HG02870 (cell line): Measurements from ENCODE around the gene EPC2.
"Not testable (repeated sequence)": the region's sequence is repeated elsewhere in the genome, so short reads cannot be mapped to it uniquely, and the experiment has no call there.

ENCODE experiments used
- ATAC-seq: cut with Tn5 transposase; IDR thresholded peaks from one replicate; pipeline ENCODE4 v1.9.1; 2021; ENCODE audit warnings: mild to moderate bottlenecking, moderate library complexity; ENCODE audit not compliant: unreplicated experiment

Gene EPC2

GRCh38 chr2:148721991-148722777 is 77.6 kb downstream of the EPC2 start:
- no peak for ATAC-seq

DNA sequence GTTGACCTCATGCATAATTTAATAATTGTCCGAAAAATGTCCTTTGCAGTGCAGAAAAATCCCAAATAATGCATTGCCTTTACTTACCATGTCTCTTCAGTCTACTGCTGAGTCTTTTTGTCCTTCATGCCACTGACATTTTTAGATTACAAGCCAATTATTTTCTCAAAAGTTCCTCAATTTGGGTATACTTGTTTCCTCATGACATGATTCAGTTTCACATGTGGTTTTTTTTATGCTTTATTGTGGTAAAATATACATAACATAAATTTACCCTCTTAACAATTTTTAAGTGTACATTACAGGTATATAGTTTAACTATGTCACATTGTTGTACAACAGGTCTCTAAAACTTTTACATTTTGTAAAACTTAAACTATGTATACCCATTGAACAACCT is 81.0 kb downstream of the EPC2 start:
- no peak for ATAC-seq

DNA sequence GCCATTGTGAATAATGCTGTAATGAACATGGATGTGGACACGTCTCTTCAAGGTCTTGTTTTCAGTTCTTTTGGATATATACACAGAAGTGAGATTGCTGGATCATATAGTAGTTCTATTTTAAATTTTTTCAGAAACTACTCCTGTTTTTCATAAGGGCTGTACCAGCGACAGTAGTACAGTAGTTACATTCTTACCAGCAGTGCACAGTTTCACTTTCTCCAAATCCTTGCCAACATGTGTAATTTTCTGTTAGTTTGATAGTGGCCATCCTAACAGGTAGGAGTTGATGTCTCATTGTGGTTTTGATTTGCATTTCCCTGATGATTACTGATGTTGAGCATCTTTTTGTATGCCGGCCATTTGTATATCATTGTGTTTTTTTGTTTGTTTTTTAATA is 81.7 kb downstream of the EPC2 start:
- ATAC-seq: no peak

- ATAC-seq: no peak
Measured at GRCh38 chr2:148730085-148730484, 85.5 kb downstream of the EPC2 start.

DNA sequence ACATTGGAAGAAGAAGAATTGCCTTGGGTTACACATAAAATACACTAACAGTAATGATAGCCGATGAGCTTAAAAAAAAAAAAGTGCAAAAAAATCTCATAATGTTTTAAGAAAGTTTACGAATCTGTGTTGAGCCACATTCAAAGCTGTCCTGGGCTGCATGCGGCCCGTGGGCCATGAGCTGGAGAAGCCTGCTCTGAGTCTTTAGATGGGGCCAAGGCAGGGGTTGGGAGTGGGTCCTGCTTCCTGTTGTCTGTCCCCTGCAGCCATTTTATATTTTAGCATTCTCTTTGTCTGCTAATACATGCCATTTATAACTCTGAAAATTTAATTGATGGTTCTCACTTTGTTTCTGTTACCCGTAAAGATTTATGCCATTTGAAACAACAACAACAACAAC is 93.2 kb downstream of the EPC2 start:
- no peak for ATAC-seq

DNA sequence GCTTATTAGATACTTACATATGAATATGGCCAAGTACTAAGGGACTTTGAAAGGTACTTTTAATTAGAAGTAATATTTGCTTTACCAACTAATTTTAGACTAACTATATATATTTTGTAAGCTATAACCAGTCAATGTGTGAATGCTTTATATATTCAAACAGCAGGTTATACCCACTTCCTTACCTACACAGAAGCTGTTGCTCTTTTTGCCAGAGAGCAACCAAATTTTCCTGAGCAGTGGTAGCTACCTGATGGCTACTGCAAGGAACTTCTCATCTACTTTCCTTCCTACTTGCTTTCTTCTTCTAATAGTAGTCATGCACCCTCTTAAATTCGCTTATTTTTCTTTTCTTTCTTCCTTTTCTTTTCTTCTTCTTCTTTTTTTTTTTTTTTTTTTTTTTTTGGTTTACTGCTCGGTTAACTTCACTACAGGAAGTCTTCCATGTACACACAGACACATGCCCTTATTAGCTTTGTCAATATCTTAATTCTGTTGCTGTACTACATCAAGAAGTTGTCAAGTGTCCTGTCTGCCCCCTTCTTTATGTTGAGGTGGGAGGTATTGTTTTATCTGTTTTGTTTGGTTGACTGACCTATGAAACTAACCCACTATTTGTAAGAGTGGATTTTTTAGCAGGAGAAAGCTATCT is 95.0 kb downstream of the EPC2 start:
- no peak for ATAC-seq

GRCh38 chr2:148742373-148742772 is 97.8 kb downstream of the EPC2 start:
- ATAC-seq: no peak

DNA sequence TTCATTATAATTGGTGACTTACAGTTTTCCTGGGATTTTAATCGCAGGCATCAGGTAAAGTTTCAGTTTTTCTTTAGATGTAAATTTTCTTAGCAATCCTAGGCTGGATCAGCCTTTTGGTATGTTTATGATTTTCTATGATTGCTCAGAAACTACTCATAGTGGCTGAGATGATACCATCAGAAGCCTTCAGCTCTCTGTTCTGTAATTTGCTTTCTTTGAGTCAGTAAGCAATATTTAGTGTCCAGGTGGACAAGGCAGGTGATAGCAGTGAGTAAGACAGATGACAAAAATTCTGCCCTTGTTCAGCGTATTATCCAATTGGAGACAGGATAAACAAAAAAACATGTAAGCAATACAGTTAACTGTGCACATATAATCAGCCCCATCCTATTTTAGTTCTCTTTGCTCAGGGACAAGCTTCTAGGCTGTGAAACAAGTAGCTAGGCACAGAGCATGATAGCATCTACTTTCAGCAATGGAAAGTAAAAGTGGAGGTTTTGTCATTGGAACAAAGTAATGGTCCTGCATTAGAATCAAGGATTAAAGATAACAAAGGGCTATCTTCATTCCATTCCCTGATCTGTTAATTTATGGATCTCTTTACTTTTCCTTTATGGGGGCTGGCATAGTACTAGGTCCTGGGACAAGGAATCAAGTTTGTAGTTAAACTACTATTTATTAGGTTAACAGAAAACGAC is 100.8 kb downstream of the EPC2 start:
- ATAC-seq: no peak

- ATAC-seq: no peak
Measured at GRCh38 chr2:148746973-148747372, 102.4 kb downstream of the EPC2 start.

DNA sequence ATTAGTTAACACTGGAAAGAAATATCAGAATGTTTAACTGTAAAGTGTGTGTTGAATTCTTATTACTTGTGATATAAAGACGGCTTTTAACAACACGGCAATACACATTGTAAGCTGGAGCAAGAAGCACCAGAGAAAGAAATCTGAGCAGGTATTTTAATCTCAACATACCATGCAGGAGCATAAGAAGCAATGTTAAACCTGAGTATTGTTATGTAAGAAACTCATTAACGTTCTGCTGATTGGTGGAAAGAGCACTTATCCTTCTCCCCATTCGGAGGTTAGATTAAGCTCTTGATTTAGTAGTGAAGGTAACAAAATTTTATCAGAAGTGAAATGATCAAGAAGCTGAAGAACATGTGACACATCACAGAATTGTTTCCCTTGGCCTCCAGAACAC is 107.4 kb downstream of the EPC2 start:
- ATAC-seq: no peak

DNA sequence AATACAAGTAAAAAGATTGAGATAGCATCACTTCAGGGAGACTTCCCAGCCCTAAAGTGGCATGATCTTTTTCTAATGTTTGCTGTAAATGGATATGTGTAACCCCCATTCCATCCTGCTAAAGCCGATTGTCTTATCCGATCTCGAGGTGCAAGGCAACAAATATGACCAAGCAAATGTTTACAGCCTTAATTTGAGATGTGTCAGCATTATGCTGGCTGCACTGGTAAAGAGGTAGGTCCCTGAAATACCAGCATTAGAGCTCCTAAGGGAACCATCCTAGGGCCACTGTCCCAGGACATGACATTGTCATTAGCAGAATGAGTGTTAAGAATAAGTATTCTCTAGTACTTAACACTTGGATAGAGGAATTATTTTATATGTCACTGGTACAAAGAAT is 108.4 kb downstream of the EPC2 start:
- ATAC-seq: no peak

DNA sequence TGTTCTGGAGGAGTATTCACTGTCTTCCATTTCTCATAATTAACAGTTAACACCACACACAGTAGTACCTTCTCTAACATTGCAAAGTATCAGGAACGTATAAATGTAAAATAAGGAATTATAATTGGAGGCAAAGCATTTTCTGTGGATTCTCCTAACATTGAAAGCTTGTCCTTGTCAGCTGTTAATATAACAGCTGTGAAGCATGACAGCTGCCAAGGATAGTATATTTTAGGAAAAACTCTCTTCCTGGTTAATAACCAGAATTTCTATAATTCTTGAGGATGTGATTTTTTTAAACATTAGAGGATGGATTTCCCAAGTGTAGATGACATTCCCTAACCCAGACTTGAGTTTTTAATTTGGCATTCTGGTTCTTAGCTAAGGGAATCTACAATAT is 110.3 kb downstream of the EPC2 start:
- ATAC-seq: no peak

DNA sequence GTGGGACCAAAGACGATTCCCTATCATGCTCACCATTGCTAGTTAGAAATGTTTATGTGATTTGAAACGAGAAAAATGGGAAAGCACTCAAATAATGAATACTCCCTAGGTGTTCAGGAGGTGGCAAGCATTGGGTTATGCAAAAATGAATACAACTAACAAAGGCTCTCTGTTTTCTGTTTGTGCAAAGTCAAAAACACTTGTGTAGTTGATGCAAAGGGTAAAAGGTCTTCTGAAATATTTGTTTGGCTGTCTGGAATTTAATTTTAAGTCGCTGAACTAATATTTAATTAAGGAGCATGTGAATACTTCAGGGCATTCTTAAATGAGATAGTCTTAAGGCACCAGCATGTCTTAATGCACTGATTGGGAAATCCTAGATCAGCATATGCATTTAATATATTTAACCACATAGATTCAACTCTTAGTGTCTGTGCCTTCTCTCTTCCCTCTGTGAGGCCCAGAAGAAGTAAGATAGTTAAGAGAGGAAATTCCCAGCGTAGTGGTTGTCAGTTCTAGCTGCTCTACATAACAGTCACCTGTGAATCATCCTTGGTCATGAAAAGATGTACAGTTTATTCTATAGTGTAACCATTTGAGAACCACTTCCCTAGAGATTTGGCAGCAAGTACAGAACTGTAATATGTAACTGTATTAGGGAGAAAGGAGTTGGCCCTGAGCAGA is 111.9 kb downstream of the EPC2 start:
- ATAC-seq: no peak

- no peak for ATAC-seq
Measured at GRCh38 chr2:148764815-148765214, 120.3 kb downstream of the EPC2 start.

DNA sequence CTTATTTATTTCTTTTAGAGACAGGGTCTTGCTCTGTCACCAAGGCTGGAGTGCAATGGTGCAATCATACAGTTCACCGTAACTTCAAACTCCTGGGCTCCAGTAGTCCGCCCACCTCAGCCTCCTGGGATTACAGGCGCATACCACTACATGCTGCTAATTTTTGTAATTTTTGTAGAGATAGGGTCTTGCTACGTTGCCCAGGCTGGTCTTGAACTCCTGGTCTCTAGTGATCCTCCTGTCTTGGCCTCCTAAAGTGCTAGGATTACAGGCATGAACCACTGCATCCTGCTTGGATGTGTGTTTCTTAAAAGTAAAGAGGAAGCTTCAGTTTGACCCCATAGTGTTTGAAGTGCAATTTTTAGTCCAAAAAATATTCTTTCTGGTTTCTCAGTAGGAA is 125.5 kb downstream of the EPC2 start:
- ATAC-seq: no peak

GRCh38 chr2:148781544-148781943 is 137.0 kb downstream of the EPC2 start:
- no peak for ATAC-seq

DNA sequence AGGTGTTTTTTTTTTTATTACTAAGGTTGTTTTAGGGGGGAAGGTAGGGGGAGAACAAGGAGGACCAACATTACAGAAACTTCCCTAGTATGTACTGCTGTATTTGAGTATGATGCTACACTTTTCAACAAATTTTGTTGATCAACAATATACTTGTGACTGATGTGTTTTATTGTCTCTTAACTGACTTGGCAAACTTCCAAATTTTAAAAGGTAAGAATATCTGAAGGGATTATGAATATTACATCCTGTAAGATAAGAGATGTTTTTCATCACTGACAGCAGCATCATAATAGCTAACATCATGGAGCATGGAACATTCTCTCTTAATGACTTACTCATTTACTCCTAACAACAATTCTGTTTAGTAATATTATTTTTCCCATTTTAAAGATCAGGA is 144.5 kb downstream of the EPC2 start:
- no peak for ATAC-seq

DNA sequence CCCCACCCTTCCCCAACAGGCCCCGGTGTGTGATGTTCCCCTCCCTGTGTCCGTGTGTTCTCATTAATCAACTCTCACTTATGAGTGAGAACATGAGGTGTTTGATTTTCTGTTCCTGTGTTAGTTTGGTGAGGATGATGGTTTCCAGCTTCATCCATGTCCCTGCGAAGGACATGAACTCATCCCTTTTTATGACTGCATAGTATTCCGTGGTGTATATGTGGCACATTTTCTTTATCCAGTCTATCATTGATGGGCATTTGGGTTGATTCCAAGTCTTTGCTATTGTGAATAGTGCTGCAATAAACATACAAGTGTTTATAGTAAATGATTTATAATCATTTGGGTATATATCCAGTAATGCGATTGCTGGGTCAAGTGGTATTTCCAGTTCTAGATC is 145.6 kb downstream of the EPC2 start:
- ATAC-seq: not testable (repeated sequence)

DNA sequence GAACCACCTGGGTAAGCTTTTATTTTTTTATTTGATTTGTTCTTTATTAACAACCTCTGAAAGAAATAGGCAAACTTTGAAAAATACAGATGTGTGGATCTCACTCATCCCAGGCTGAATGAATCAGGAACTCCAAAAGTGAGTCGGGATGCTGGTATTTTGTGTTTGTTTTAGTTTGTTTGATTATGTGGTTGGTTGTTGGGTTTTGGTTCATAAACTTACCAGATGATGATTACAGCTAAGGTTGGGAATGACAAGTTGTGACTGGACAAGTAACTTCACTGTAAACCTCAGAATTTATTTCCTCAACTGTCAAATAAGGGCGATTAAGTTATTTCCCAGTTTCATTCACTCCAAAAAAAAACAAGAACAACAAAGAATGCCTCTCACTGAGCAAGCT is 150.0 kb downstream of the EPC2 start:
- ATAC-seq: no peak

GRCh38 chr2:148796735-148797512 is 152.4 kb downstream of the EPC2 start:
- no peak for ATAC-seq
